Spleen (tissue), 7 donors: Measurements from ENCODE around the gene MCUR1.
"Not testable (repeated sequence)": the region's sequence is repeated elsewhere in the genome, so short reads cannot be mapped to it uniquely, and the experiment has no call there.

Experiments
- CTCF ChIP-seq, 11 experiments: fragments of 200-600 bp in 7 of 11; fragments of 450-650 bp in 4 of 11; sonication (generic) in 4 of 11; IDR thresholded peaks in 8 of 11; conservative IDR thresholded peaks in 3 of 11; 1 replicate in 7 of 11; 2 replicates in 4 of 11; pipeline versions ENCODE4 v1.4.0 to v1.8.0; 2016 to 2021; ENCODE audit warnings: antibody characterized with exemption in 11 of 11, inconsistent platforms in 4 of 11, mild to moderate bottlenecking in 1 of 11
- POLR2A ChIP-seq, 3 donors: fragments of 450-650 bp; IDR thresholded peaks; one replicate each; pipeline ENCODE4 v1.5.1; 2017; ENCODE audit warnings: antibody characterized with exemption in 3 of 3, mild to moderate bottlenecking in 1 of 3
- donor health status: DM: no; HTN: no; CAD: no; lungs with moderate emphysema.
- donor health status: DM: no; HTN: no; CAD: no.
- donor health status: DM: no; HTN: no; CAD: no.

GRCh38 chr6:13775466-13775865 lies 38.9 kb downstream of the MCUR1 start:
- TF ChIP-seq POLR2A (IDR thresholded peaks at IDR 0.05); CTCF (IDR thresholded peaks at IDR 0.05 in 8 of 11, conservative IDR thresholded peaks at IDR 0.05 in 3 of 11): not testable (repeated sequence)
